Measurements from ENCODE around the gene ZAP70.
"Not testable (repeated sequence)": the region's sequence is repeated elsewhere in the genome, so short reads cannot be mapped to it uniquely, and the experiment has no call there.

Gene ZAP70

GRCh38 chr2:97699765-97700444, 13.5 kb upstream of the ZAP70 start:
- peak; percentile 39 for DNase-seq

- DNase-seq = no peak
Observed at GRCh38 chr2:97701186-97701585, 12.2 kb upstream of the ZAP70 start.

GRCh38 chr2:97701851-97702465, 11.4 kb upstream of the ZAP70 start:
- DNase-seq = no peak

GRCh38 chr2:97702731-97703470, 10.5 kb upstream of the ZAP70 start:
- no peak for DNase-seq

DNA sequence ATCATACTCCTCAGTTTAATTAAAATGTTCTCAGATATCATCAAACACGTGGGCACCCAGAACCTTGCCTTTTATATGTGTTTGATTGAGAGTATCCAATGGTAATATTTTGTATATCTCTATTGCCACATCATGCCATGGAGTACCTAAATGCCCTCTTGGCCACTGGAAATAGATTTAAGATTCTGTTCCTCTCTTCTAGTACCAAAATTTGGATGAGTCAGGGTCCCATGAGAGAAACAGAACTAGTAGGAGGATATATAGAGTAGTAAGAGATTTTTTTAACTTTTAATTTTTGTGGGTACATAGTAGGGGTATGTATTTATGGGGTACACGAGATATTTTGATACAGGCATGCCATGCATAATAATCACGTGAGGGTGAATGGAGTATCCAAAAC, 9.6 kb upstream of the ZAP70 start:
- no peak for DNase-seq

DNA sequence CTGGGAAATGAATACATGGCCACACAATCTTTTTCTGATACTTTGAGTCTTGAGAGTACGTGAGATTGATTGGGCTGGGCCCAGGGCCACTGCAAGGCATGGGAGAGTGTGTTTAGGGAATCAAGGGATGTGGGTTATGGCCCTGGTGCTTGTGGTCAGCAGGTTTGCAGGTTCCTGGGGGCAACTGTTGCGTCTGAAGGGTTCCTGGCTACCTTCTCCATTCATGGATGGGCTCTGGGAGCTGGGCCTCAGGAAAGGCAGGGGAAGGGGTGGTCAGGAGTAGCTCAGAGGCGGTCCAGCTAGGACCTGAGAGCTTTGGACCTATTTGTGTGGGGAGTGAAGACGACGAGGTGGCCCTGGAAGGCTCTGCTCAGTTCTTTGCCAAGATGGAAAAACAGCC, 8.4 kb upstream of the ZAP70 start:
- no peak for DNase-seq

- no peak for DNase-seq
Observed at GRCh38 chr2:97706112-97706511, 7.3 kb upstream of the ZAP70 start.

DNA sequence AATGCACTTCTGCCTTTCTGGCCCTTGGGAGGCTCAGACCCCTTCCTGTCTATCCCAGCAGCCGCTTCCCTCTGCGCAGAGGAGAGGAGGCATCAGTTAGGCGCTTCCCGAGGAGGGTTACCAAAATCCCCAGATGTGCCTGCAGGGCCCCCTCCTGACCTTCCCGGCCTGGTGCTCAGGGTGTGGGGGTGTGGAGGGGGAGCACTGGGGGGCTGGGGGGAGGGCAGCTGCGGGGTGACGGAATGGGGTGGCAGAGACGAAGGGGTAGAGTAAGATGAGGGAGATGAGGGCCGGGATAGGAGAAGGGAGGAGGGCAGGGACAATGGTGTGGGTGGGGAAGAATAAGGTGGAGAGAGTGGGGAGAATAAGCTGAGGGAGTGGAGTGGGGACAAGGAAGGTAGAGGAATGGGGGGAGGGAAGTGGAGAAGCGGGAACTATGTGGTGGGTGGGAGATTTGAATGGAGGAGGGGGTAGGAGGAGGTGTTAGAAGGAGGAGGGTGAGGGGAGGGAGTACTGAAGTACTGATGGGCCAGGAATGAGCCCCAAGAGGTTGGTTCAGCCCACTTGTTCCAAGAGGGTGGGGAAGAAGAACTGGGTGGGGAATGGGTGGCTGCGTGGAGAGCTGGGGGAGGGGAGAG, 6.5 kb upstream of the ZAP70 start:
- no peak for DNase-seq

DNA sequence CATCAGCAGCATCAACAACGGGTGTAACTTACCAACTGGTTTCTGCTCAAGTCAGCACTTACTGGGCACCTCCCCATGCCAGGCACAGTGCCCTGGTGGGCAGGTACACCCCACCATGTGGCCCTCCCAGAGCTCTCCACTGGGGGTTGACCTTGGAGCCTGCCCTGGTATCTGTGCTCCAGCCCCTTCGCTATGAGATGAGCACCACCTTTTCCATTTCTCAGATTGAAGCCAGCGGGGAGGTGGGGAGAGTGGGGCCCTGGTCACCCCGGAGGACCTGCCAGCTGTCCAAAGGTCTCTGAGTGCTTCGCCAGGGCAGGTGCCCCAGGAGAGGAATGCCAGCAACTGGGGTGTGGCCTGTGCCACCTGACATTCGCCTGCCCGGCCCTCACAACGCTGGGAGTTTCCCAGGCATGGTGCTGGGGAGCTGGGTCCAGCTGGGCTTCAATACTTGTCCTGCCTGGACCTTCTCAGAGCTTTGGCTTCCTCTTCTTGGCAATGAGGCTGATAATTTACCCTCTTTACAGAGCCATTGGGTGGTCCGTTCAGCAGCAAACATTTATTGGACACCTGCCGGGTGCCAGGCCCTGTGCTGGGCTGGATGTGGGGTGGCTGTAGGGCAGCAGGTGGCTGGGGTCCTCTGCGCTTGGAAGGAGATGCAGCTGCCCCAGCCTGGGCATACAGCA, 5.9 kb upstream of the ZAP70 start:
- DNase-seq = no peak

- no peak for DNase-seq
Observed at GRCh38 chr2:97708048-97708380, 5.4 kb upstream of the ZAP70 start.

- no peak for DNase-seq
Observed at GRCh38 chr2:97708608-97709007, 4.8 kb upstream of the ZAP70 start.

DNA sequence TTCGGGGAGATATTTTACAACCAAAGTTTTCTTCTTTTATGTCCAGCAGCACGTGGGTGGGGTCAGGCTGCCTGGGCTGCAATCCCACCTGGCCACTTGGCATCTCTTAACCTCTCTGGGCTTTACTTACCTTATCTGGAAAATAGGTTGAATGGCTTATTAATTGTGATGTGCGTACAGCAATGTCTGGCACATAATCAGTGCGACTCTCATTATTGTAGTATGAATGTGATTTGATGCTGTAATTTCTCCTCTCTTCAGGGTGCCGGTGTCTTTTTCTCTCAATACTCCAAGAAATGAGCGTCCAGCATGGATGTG, 2.0 kb upstream of the ZAP70 start:
- DNase-seq = no peak

DNA sequence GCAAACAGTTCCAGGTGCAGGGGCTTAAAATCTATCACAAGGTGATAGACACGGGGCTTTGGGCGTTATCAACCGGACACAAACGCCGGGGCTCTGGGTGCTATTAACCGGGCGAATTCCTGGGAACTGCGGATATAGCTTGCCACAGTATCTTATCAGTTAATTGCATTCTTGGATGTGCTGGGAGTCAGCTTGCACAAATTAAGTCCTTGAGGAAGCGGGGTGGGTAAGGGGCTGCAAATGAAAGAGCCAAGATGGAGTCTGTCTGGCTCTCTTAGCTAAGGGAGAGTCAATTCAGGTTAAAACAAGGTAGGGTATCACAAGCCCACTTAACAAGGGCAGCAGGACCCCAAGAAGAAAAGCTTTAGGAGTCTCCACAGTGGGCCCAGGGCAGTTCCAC, 1.2 kb upstream of the ZAP70 start:
- DNase-seq = not testable (repeated sequence)

DNA sequence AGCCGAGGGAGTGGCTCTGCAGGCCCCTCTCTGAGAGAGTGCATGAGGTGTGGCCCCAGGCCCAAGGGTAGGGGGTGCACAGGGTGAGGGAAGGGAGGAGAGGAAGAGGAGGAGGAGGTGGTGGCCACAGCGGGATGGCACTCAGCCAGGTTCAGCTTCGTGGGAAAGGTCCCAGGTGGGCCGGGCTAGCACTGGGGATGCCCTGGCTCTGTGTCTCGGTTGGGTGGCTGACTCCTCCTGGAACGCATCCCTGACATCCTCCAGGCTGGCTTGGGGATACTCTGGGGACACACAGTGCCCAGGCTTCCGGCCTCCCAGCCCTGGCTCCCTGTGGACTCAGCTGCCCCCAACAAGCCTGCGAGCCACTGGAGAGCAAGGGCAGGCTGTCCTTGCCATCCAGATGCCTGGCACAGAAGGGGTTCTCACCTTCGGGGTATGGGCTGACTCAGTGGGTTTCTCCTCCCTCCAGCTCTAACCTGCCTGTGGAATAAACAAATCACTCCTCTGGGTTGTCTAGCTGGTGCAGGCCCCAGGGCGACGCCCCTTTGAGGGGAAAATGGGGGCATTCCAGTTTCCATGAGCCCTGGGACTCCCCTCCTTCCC, 582 bp upstream of the ZAP70 start:
- DNase-seq = no peak

GRCh38 chr2:97714084-97714949, 941 bp downstream of the ZAP70 start:
- no peak for DNase-seq

DNA sequence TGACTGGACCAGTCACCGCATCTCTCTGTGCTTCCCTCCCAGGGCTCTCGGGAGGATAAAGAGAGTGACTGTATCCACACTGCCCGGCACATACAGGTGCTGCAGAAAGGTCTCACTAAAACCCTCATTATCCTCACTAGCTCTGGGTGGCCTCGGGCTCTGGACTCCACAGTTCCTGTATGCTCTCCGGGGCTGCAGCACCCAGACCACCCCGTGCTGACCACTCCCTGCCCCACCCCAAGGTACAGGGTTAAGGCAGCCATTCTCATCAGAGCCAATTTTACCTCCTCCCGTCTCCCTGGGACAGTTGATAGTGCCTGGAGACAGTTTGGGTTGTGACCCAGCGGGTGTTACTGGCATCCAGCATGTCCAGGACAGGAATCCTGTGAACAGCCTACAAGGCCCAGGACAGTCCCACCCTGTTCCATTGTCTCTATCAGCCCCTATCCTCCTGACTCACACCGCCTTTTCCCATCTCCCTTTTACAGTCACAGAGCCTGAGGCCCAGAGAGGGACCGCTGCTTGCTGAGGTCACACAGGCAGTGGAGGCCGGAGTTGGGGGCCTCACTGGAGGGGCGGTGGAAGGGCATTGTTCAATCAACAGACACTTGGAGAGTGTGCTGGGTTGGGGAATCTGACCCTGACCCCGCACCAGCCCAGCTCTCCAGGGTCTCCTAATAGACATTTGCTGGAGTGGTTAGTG, 1.7 kb downstream of the ZAP70 start:
- no peak for DNase-seq

DNA sequence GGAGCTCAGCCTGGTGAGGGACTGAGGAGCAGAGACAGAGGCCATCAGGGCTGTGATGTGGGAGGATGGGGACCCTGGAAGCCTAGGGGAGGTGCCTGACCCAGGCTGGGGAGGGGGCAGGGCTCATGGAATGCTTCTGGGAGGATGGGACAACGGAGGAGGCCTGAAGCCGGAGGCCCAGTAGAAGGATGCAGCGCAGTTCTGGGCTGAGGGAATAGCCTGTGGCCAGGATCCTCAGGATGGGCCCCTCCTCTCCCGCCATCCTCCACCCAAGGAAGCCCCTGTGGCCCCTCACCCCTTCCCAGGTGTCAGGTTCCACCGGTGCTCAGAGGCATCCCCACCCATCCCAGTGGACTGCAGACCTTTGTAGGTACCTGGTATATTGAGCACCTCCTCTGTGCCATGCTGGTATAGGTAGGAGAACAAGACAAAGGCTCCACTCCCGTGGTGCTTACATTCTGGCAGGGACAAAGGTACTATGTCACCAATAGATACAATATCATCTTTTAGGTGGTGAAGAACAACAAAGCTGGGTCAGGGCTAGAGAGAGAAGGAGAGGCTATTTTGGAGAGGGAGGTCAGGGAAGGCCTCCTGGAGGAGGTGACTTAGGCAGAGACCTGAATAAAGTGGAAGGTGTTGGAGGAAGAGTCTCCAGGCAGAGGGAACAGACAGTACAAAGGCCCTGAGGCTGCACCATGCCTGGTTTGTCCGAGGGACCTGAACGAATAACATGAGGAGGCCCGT, 2.7 kb downstream of the ZAP70 start:
- no peak for DNase-seq

DNA sequence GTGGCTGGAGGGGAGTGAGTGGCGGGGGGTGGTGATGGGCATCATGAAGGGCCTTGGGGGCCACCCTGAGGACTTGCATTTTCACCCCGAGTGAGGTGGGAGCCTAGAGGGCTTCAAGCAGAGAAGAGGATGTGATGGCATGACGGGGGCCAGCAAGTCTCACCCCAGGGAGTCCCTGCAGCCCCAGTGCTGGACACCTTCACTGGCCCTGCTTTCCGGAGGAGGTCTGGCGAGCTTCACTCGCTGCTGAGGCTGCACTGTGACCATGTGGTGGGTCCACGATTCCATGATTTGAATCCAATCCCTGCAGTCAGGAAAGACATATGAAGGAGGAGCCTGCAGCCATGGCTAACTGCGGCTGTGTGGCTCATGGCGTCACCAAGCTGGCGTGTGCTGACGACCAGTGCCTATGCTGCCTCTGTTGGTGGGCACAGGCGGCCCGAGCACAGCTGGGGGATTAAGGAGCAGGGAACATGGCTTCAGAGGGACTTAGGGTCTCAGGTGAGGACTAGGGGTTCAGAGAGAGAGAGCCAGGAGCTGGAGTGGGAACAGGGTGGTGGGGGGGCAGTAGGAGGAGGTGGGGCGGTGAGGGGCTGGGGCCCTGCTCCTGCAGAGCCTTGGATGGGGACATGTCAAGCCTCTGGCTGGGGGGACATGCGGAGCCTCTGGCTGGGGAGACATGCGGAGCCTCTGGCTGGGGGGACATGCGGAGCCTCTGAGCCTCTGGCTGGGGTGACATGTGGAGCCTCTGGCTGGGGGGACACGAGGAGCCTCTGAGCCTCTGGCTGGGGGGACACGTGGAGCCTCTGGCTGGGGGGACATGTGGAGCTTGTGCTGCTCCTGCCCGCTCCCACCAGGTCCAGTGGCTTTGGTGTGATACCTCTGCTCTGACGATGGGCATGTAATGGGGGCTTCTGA, 3.6 kb downstream of the ZAP70 start:
- no peak for DNase-seq

DNA sequence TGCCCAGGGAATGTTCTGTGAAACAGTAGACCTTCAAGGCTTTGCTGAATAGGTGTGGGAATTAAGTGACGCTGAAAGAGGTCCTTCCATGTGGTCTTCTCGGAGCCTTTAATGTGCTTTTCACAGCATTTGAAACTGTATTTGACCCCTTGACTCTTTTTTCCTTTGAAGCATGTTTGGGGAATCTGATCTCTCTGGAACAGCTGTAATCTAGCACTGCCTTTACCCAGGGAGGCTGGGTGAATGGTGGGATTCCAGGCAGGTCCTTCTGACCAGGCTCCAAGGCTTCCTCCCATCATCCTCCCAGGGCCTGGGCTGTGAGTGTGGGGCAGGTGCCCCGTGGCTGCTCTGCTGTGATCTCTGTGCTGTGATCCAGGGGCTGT, 4.2 kb downstream of the ZAP70 start:
- DNase-seq = no peak
